A549 treated with dexamethasone at 1 μM for 4 hours (cell line): ENCODE data around the gene CSAD. TPM values are rescaled to one million over a fixed set of nuclear protein-coding genes. Genes with fewer than 3 reads are reported as not detected.

Experiments used
- total RNA-seq: library from RNA; stranded (reverse); fragments of 200-300 nt; extraction: Qiagen RNA extraction; gene quantifications from 5 replicates; pipeline ENCODE4 v1.2.3, GENCODE V29; 2022

The CSAD gene
- total RNA-seq: 4.1 to 8.3 TPM (median 7.0 TPM) in 5 replicates

GRCh38 chr12:53180220-53180930 lies at the start of gene CSAD, which contains the start of gene ZNF740:
CSAD (minus strand) TSS chr12:53180925; CDS start chr12:53173470, 7,455 bp downstream.
ZNF740 (plus strand) TSS chr12:53180722; CDS start chr12:53181984, 1,262 bp downstream.

GRCh38 chr12:53207042-53207441 lies 26.3 kb upstream of the CSAD start, which contains the start of gene ITGB7:
ITGB7 (minus strand) TSS chr12:53207251; CDS start chr12:53200443, 6,808 bp downstream.

Other genes starting within 250 kb of the CSAD start
- gene KRT18, start 231.8 kb downstream of the CSAD start, total RNA-seq: 3,225 to 3,786 TPM (median 3,735 TPM) in 5 replicates
- 281 to 365 TPM (median 350 TPM) in 5 replicates for gene EIF4B, start 174.5 kb downstream of the CSAD start, total RNA-seq
- gene TNS2, start 130.9 kb downstream of the CSAD start, total RNA-seq: 29.0 to 75.3 TPM (median 67.4 TPM) in 5 replicates
- gene SPRYD3, start 101.5 kb downstream of the CSAD start, total RNA-seq: 31.9 to 38.0 TPM (median 36.8 TPM) in 5 replicates
- 171 to 218 TPM (median 205 TPM) in 5 replicates for gene IGFBP6, start 83.3 kb downstream of the CSAD start, total RNA-seq
- 0.17 to 0.27 TPM (median 0.26 TPM) in 5 replicates for gene SOAT2, start 77.4 kb downstream of the CSAD start, total RNA-seq
- 12.4 to 16.9 TPM (median 14.3 TPM) in 5 replicates for gene ZNF740, start 203 bp downstream of the CSAD start, total RNA-seq
- 0.14 to 0.36 TPM (median 0.28 TPM) in 5 replicates for gene ITGB7, start 26.3 kb upstream of the CSAD start, total RNA-seq
- 17.9 to 23.5 TPM (median 23.2 TPM) in 5 replicates for gene RARG, start 51.3 kb upstream of the CSAD start, total RNA-seq
- gene ESPL1, start 87.4 kb upstream of the CSAD start, total RNA-seq: 14.1 to 24.7 TPM (median 21.8 TPM) in 5 replicates
- gene PFDN5, start 114.6 kb upstream of the CSAD start, total RNA-seq: 433 to 521 TPM (median 445 TPM) in 5 replicates
- 70.6 to 86.9 TPM (median 83.2 TPM) in 5 replicates for gene MYG1, start 118.8 kb upstream of the CSAD start, total RNA-seq
- 71.1 to 84.9 TPM (median 79.2 TPM) in 5 replicates for gene AAAS, start 140.7 kb upstream of the CSAD start, total RNA-seq
- 0.02 TPM in 1 of 5 replicates, not detected in the others for gene SP7, start 155.4 kb upstream of the CSAD start, total RNA-seq
- gene SP1, start 199.3 kb upstream of the CSAD start, total RNA-seq: 17.9 to 30.9 TPM (median 26.5 TPM) in 5 replicates
- 0.54 to 1.0 TPM (median 0.87 TPM) in 5 replicates for gene AMHR2, start 242.9 kb upstream of the CSAD start, total RNA-seq